HG03520 (cell line): ENCODE results near the gene CTU2.
A peak's percentile ranks its signal among the peaks of the same experiment; 100 is the strongest.

ENCODE experiments used
- ATAC-seq: cut with Tn5 transposase; IDR thresholded peaks from one replicate; pipeline ENCODE4 v1.9.1; 2021; ENCODE audit warnings: mild to moderate bottlenecking, moderate library complexity; ENCODE audit not compliant: unreplicated experiment

The CTU2 gene

DNA sequence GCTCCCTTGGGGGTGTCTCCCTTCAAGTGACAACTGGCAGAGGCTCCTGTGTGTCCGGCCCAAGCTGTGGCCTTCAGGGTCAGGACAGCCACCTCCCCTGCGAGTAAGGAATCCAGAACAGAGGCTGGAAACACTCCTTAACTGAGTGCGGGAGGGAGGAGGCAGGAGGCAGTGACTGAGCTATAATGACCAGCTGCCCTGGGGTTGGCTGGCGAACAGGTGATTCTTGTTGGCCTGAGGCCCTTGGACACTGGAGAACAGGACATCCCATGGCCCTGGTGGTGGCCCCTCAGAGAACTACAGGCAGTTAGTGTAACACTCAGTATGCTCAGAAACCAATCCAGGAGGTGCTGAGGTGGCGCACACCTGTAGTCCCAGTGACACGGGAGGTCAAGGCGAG is 10.6 kb upstream of the CTU2 start:
- ATAC-seq = no peak

GRCh38 chr16:88696441-88696840 is 9.9 kb upstream of the CTU2 start:
- ATAC-seq = no peak

GRCh38 chr16:88697116-88697830 is 9.0 kb upstream of the CTU2 start:
- ATAC-seq = no peak

GRCh38 chr16:88697831-88698615 is 8.3 kb upstream of the CTU2 start:
- ATAC-seq = no peak

GRCh38 chr16:88698646-88699045 is 7.7 kb upstream of the CTU2 start:
- no peak for ATAC-seq

DNA sequence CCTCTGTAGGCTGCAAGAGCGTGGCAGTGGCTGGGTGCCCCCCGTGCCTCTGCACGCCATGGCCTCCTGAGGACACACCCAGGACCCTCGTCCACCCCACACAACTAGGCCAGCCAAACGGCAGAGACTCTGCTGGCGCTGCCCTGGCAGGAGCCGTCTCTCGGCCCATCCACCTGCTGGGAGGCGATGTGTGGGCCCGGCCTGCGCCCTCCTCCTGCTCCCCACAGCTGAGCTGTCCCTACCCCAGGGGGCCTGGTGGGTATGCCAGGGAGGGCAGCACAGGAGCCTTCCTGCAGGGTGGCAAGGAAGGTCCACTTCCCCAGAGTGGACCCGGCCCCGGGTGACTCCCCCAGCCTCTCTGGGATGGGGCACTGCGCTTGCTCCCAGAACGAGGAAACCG is 7.1 kb upstream of the CTU2 start:
- ATAC-seq = no peak

DNA sequence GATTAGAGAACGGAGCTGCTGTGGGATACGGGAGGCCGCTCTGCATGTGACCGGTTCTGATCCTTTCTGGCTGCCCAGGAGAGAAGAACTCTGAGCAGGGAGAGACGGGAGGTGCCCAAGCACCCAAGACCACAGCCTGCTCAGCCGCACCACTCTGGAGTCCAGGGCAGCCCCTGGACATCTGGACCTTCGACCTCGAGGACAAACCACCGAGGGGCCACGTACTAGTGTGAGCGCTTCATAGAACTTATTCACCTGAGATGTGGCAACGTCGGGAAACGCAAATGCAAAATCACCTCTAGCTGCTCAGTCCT is 6.0 kb upstream of the CTU2 start:
- no peak for ATAC-seq

DNA sequence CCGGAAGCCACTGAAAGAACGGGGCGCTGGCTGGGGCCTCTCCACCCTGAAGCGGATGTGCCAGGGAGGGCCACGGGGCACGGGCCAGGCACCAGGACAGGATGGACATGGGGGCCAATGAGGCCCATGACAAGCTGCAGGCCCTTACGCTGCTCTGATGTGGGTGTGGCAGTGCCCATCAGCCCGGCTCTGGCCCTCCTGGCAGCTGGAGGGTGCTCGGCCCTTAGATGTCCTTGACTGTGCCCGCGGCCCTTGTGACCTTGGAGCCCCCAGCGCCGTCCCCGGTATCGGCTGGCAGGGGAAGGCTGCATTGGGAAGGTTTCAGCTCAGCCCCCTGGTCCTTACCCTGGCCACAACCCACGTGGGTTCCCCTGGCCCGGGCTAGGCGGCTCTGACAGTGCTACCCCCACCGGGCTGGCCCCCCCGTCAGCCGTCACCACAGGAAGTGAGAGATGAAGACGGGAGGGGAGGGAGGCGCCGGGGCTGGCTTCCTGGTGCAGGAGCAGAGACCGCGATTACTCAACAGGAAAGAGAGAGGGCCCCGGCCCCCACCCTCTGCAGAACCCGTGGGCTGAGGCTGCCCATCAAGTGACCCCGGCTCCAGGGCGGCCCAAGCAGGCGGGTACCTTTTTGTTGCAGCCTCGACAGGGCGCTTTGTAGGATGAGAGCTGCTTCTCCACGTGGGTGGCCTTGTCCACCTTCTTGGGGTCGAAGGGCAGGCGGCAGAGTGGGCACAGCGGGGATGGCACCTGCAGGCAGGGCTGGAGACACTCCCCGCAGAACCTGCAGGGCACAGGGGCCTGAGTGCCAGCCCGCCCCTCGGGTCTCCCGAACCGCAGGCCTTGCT is 5.4 kb upstream of the CTU2 start:
- ATAC-seq = peak; percentile 57

GRCh38 chr16:88701581-88702370 is 4.5 kb upstream of the CTU2 start:
- no peak for ATAC-seq

DNA sequence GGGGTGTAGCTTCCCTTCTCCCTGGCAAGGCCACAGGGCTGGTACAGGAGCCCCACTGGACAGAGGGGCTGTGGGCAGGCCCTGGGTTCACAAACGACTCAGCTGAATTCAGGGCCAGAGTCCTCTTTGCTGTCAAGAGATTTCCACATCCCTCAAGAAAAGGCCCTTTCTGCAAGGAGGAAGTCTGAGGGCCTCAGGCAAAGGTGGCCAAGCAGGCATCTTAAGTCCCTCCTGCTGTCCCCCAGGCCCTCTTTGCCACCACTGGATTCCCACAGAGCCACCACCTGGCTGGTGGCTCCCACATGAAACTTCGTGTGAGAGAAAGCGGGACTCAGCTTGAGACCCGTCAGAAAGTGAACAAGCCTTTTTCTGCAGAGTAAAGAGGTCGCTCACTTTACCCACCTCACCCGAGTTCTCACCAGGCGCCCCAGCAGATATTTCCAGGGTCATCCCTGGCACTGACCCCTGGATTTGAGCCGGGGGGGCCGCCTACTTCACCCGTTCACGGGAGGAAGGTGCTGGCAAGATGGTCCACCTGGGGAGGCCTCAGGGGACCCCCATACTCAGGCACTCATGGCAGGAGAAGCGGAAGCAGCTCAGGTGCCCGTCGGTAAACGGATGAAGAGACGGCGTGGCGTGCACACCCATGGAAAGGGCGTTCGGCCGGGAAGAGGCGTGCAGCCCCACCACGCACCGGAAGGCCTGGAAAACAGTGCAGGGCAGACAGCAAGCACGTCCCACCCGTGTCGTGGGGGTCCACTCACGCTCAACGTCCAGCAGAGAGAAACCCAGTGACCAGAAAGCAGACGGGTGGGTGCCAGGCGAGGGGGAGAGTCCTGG is 3.7 kb upstream of the CTU2 start:
- ATAC-seq = no peak

DNA sequence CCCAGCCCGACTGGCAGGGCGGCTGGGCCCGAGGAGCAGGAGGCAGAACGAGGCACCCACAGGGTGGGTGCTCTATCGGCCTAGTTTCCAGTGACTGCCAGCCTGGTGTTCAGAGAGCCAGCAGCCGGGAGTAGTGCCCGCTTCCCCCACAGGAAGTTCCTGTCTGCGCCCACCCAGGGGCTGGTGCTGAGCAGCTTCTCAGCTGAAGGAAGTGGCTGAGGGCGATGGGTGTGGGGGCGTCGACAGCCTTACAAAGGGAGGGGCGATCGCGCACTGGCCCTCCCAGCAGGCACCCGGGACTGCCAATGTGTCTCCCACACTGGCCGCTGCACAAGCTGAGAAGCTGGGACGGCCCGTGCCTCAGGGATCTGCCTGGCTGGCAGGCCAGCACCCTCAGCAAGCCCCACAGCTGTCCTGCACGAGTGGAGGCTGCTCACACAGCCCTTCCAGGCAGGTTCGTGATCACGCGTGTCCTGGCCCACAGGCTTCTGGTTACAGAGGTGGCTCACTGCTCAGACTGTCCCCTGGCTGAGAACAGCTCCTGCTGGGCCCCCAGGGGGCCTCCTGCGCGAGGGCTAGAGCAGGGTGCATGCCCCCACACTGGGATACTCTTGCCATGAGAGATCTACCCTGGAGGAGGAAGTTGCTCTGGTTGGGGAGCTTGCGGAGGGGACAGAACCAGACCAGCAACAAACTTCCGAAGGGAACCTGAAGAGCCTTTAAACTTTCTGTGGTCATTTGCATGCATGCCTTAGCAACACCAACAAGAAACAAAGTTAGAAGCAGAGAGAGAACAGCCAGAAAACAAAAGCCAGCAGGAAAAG is 2.6 kb upstream of the CTU2 start:
- ATAC-seq = no peak

GRCh38 chr16:88705076-88705684 is 1.1 kb upstream of the CTU2 start:
- no peak for ATAC-seq

DNA sequence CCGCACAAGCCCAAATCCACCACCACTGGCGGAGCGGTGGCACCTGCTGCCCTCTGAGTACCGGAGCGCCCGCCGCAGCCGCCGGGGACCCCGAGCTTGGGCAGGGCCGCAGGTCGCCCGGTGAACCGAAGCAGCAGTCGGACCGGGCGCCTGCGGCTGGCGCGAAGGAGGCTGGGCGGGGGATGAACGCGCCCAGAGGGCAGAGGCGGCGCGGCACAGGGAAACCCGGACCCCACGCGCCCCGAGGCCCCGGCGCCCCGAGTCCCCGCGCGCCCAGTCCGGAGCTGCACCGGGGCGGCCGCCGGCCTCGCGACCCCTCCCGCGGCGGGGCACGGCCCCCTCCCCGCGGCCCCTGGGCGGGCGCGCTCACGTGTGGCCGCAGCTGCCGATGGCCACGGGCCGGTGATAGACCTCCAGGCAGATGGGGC is 488 bp upstream of the CTU2 start:
- no peak for ATAC-seq

- no peak for ATAC-seq
Observed at GRCh38 chr16:88706965-88707826, 893 bp downstream of the CTU2 start.

GRCh38 chr16:88710556-88710955 is 4.3 kb downstream of the CTU2 start:
- ATAC-seq = no peak

DNA sequence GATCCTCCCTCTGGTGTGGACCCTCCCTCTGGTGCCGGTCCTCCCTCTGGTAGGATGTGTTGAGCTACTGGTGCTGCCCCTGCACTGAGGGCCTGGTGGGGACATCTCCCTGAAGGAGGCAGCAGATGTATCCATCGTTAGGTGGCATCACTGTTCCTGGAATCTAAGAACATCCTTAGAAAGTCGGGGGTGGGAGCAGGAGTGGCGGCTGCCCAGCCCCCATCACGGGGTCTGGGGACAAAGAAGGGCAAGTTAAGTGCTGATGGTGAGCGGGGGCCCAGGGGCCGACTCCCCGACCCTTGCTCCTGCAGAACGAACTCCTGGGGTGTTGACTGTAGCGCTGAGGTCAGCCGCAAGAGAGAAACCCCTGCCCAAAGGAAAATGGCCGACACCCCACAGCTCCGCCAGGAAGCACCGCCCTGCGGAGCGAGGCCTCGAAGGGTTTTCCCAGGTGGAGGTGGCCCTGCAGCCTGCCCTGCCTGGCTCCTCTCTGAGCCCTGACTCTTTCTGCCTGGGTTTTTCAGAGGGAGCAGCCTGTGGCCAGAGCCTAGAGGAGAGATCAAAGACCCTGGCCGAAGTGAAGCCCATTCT is 5.5 kb downstream of the CTU2 start:
- no peak for ATAC-seq

DNA sequence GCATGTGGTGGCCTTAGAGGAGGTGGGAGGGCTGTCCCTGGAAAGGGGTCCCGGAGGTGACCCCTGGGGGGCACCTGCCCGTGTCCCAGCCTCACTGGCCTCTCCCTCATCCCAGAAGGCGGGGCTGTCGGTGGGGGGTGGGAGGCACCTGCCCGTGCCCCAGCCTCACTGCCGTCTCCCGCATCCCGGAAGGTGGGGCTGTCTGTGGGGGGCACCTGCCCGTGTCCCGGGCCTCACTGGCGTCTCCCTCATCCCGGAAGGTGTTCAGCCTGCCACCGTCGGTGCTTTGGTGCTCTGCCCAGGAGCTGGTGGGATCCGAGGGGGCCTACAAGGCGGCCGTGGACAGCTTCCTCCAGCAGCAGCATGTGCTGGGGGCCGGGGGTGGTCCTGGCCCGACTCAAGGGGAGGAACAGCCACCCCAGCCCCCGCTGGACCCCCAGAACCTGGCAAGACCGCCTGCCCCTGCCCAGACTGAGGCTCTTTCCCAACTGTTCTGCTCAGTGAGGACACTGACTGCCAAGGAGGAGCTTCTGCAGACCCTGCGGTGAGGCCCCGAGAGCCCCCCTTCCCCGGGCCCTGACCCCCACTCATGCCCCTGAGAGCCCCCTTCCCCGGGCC is 6.2 kb downstream of the CTU2 start:
- no peak for ATAC-seq
